Natural killer cell (primary cell): ENCODE data around the gene TREM1. TPM values are rescaled to one million over a fixed set of nuclear protein-coding genes. Genes with fewer than 3 reads are reported as not detected.

Experiments used
- ATAC-seq, 3 donors: fragments of 150-1000 bp in 2 of 3; fragments of 200-7000 bp in 1 of 3; cut with Tn5 transposase; 1 replicate in 1 of 3; 2 replicates in 2 of 3; pipeline ENCODE4 v1.10.0; 2021; ENCODE audit warnings: mild to moderate bottlenecking in 2 of 3, moderate library complexity in 2 of 3
- DNase-seq, 2 donors: peaks; one replicate each; pipeline versions ENCODE4 v3.0.0 to v3.0.0-alpha.2; 2013 to 2021; ENCODE audit warnings: mixed read lengths in 1 of 2
- H3K27ac ChIP-seq: one replicate; pipeline ENCODE4 v1.5.1; 2013; ENCODE audit warnings: mild to moderate bottlenecking, low read length
- H3K27me3 ChIP-seq: one replicate; pipeline ENCODE4 v1.6.1; 2013; ENCODE audit warnings: low read length; ENCODE audit not compliant: control insufficient read depth, insufficient read depth
- H3K36me3 ChIP-seq: one replicate; pipeline ENCODE4 v1.6.1; 2013; ENCODE audit warnings: low read length; ENCODE audit not compliant: control insufficient read depth, insufficient read depth
- H3K4me1 ChIP-seq: one replicate; pipeline ENCODE4 v1.6.1; 2013; ENCODE audit warnings: low read length; ENCODE audit not compliant: control insufficient read depth, insufficient read depth
- H3K4me3 ChIP-seq: one replicate; pipeline ENCODE4 v1.5.1; 2013; ENCODE audit warnings: low read length
- H3K9me3 ChIP-seq: one replicate; pipeline ENCODE4 v1.6.1; 2013; ENCODE audit warnings: low read length; ENCODE audit not compliant: control insufficient read depth, insufficient read depth
- H3K27ac Mint-ChIP-seq, 2 donors: one replicate each; pipeline ENCODE4 v1.8.0; 2022; ENCODE audit warnings: mild to moderate bottlenecking in 2 of 2, mixed read lengths in 2 of 2, moderate library complexity in 1 of 2
- H3K27me3 Mint-ChIP-seq, 2 donors: one replicate each; pipeline ENCODE4 v1.8.0; 2022; ENCODE audit warnings: low read depth in 2 of 2, mixed read lengths in 2 of 2
- H3K36me3 Mint-ChIP-seq: one replicate; pipeline ENCODE4 v1.8.0; 2022; ENCODE audit warnings: mixed read lengths
- H3K4me1 Mint-ChIP-seq, 2 donors: one replicate each; pipeline ENCODE4 v1.8.0; 2022; ENCODE audit warnings: mixed read lengths in 2 of 2
- H3K4me3 Mint-ChIP-seq: one replicate; pipeline ENCODE4 v1.8.0; 2022; ENCODE audit warnings: mild to moderate bottlenecking, moderate library complexity, mixed read lengths
- H3K9me3 Mint-ChIP-seq, 2 donors: one replicate each; pipeline ENCODE4 v1.8.0; 2022; ENCODE audit warnings: mixed read lengths in 2 of 2
- WGBS: methylation state at CpG from one replicate; pipeline ENCODE4 v1.1.7; 2013; ENCODE audit warnings: missing lambda C conversion rate; ENCODE audit not compliant: insufficient coverage; 5-methylcytosine and 5-hydroxymethylcytosine counted together
- intact Hi-C: fragments of 100-400 bp; cut with micrococcal nuclease; formaldehyde crosslinking; loops from one replicate; pipeline ENCODE4 v1.14.2; 2022
- total RNA-seq, 4 donors: library from RNA; stranded (reverse); fragments of 120-200 nt in 1 of 4; gene quantifications; one replicate each; pipeline versions ENCODE4 v1.2.3 to v1.2.4, GENCODE V29; 2013 to 2022
- TF ChIP-seq, protein P1 (sequence below): fragments of 200-600 bp; IDR thresholded peaks from one replicate; pipeline ENCODE4 v1.8.0; 2022; ENCODE audit warnings: antibody characterized with exemption

Gene TREM1
- total RNA-seq, 3 donors from 2014 or later (not counting 1 experiment from before 2014, with no cell fraction given), result 9.5 to 44.2 (median 9.8) TPM

DNA sequence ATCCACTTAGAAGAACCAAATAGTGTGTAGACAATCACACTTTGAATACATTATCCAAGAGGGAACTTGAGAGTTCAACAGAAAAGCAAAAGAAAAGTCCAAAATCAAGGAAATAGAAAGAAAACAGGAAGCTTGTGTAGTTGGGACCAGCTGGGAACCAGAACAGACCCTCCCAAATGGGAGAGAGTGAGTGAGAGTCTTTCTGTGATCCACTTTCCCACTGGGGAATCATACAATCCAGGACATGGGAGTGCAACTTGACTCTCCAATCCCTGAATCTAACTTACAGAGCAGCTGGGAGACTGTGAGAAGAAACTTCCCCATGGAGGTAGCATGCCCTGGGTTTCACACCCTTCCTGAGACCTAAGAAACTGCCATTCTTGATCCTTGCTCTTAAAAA, 31.4 kb downstream of the TREM1 start:
- no peak for ATAC-seq
- Histone ChIP-seq H3K27ac (no peak overlapping the region), H3K27me3 (no peaks in the 10 kb centered on the region), H3K36me3 (no peaks in the 10 kb centered on the region), H3K4me3 (no peak overlapping the region), H3K4me1 (peaks cover 7% of the 10 kb centered on the region), H3K9me3 (no peaks in the 10 kb centered on the region)
- Mint-ChIP-seq H3K4me3 (no peak overlapping the region), H3K9me3 (no peaks in the 10 kb centered on the region), H3K36me3 (peaks cover 7% of the 10 kb centered on the region), H3K27me3 (peaks cover 0 to 11% of the 10 kb centered on the region in 2 donors), H3K27ac (no peak overlapping the region), H3K4me1 (peaks cover 9 to 16% of the 10 kb centered on the region in 2 donors)
- DNase-seq, result no peak
- TF ChIP-seq, protein P1, sequence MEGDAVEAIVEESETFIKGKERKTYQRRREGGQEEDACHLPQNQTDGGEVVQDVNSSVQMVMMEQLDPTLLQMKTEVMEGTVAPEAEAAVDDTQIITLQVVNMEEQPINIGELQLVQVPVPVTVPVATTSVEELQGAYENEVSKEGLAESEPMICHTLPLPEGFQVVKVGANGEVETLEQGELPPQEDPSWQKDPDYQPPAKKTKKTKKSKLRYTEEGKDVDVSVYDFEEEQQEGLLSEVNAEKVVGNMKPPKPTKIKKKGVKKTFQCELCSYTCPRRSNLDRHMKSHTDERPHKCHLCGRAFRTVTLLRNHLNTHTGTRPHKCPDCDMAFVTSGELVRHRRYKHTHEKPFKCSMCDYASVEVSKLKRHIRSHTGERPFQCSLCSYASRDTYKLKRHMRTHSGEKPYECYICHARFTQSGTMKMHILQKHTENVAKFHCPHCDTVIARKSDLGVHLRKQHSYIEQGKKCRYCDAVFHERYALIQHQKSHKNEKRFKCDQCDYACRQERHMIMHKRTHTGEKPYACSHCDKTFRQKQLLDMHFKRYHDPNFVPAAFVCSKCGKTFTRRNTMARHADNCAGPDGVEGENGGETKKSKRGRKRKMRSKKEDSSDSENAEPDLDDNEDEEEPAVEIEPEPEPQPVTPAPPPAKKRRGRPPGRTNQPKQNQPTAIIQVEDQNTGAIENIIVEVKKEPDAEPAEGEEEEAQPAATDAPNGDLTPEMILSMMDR, result no peak
- intact Hi-C loops, result no loop called here

DNA sequence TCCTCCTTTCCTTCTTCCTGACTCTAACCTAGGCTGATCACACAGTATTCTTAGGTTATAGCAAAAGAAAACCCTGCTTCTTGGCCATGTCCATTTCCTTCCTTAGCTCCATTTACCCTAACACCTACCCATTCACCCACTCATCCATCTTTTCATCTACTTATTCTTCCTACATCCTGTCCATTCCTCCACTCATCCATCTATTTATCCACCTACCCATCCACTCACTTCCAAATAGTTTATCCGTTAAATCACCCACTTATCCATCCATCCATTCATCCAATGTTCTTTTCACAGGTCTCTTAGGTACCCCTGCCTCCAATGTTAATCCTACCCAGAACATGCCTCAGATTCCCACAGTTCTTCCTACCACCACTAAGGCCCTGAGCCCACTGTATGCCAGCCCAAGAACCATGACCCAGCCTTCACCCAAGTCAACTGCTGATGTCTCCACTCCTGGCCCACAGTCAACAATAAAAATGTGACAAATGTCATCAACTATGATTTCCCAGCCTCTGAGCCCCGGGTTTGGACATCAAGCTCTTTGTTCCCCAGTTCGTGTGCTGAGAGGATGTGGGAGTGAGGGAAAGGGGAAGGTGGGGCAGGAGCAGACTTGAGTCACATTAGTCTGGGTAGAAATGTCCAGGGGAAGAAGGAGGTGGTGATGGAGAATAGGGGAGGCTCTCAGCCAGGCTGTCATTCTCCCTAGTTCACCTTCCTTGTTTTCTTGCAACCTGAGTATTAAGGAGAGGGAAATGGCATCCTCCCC, 33.9 kb downstream of the TREM1 start:
- 85% methylated on average over 3 of the region's 3 CpGs for WGBS
- peaks cover 0 to 8% of the 10 kb centered on the region in 2 donors for H3K27me3 Mint-ChIP-seq
- no peak overlapping the region for H3K4me3 Mint-ChIP-seq

DNA sequence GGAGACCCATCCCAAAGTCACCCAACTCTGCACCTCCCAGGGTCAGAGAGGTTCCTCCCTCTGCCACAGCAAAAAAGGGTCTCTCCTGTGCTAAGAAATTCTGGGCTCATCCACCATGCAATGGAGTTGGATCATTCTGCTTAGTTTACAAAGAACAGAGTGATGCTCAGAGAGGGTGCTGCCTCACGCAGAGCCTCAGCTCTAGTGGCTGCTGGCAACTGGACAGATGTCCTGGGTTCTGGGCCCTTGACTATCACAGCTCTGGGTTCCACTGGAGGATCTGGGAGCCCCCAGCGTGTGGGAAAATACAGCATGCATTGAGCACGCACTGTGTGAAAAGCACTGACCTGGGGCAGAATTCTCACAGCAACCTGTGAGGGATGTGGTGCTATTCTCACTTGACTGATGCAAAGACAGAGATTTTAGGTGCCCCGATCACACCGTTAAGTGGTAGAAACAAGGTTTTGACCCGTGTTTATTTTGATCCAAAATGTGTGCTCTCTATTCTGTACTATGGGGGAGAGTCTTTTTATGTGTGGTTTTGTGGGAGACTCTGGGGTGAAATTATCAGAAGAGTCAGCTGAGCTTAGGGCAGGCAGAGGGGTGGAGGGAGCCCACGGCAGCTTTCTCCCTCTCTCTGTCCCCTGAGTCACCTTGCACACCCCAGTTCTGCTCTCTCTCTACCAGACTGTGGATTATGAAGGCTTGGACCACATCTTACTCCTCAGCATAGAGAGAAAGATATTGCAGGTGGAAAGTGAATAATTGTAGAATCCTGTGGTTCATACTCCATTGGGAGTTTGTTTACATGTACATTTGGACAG, 38.4 kb downstream of the TREM1 start:
- Histone ChIP-seq H3K4me1 (peaks cover 12% of the 10 kb centered on the region), H3K27me3 (no peaks in the 10 kb centered on the region), H3K4me3 (no peak overlapping the region), H3K9me3 (no peaks in the 10 kb centered on the region), H3K27ac (no peak overlapping the region), H3K36me3 (no peaks in the 10 kb centered on the region)
- no peaks in the 10 kb centered on the region for H3K36me3 Mint-ChIP-seq
- H3K27ac Mint-ChIP-seq, result peak overlapping the region in 1 of 2 donors; percentile 69
- no peaks in the 10 kb centered on the region for H3K9me3 Mint-ChIP-seq
- peaks cover 20 to 27% of the 10 kb centered on the region in 2 donors for H3K4me1 Mint-ChIP-seq
- intact Hi-C loops, result no loop called here
- ATAC-seq, result peak; percentile 61 to 84 (median 80)
- 54% methylated on average over 6 of the region's 7 CpGs for WGBS
- peaks cover 0 to 8% of the 10 kb centered on the region in 2 donors for H3K27me3 Mint-ChIP-seq
- no peak for DNase-seq
- TF ChIP-seq, protein P1, result no peak
- H3K4me3 Mint-ChIP-seq, result peak overlapping the region; percentile 8

More for the DNA sequence above, 33.9 kb downstream of the TREM1 start:
- TF ChIP-seq, protein P1, result no peak
- DNase-seq (no peak), ATAC-seq (no peak)
- no peaks in the 10 kb centered on the region for H3K36me3 ChIP-seq
- intact Hi-C loops, result no loop called here
- no peaks in the 10 kb centered on the region for H3K9me3 ChIP-seq
- no peak overlapping the region for H3K4me3 ChIP-seq
- H3K27me3 ChIP-seq, result no peaks in the 10 kb centered on the region
- H3K9me3 Mint-ChIP-seq, result no peaks in the 10 kb centered on the region
- no peaks in the 10 kb centered on the region for H3K36me3 Mint-ChIP-seq
- peaks cover 26 to 33% of the 10 kb centered on the region in 2 donors for H3K4me1 Mint-ChIP-seq
- H3K27ac Mint-ChIP-seq, result no peak overlapping the region
- no peak overlapping the region for H3K27ac ChIP-seq
- peaks cover 12% of the 10 kb centered on the region for H3K4me1 ChIP-seq
